HEK293 (cell line): ENCODE measurements around the gene SLC6A11.

ENCODE experiments used
- CTCF ChIA-PET: fragments of 350-600 bp; formaldehyde crosslinking; extraction: SDS; loops from one replicate; lab custom pipeline; 2021; ENCODE audit warnings: antibody characterized with exemption; lab: Yijun Ruan, JAX
- POLR2A ChIA-PET: fragments of 300-600 bp; formaldehyde crosslinking; extraction: SDS; loops from one replicate; lab custom pipeline; 2020; ENCODE audit warnings: antibody characterized with exemption, inconsistent platforms; lab: Yijun Ruan, JAX
- H3K27ac ChIP-seq: fragments of 200-500 bp; sonication (Bioruptor generic); 2 replicates; pipeline ENCODE4 v1.5.1; 2014; ENCODE audit warnings: low read depth, low read length, control low read depth, inconsistent platforms; ENCODE audit errors: extremely low read depth
- H3K36me3 ChIP-seq, 2 experiments: fragments of 200-500 bp in 1 of 2; sonication (Bioruptor generic) in 1 of 2; 1 replicate in 1 of 2; 2 replicates in 1 of 2; pipeline ENCODE4 v1.5.1; 2014 to 2017; ENCODE audit warnings: inconsistent platforms in 2 of 2, low read length in 2 of 2; ENCODE audit not compliant: control insufficient read depth in 2 of 2, insufficient read depth in 1 of 2
- H3K4me1 ChIP-seq: fragments of 200-500 bp; sonication (Bioruptor generic); 2 replicates; pipeline ENCODE4 v1.5.1; 2014; ENCODE audit warnings: mild to moderate bottlenecking, low read length, inconsistent platforms; ENCODE audit not compliant: control insufficient read depth, insufficient read depth
- H3K4me3 ChIP-seq: 2 replicates; pipeline ENCODE4 v1.5.1; 2011; ENCODE audit warnings: low read depth, mild to moderate bottlenecking, control low read depth, low read length, moderate library complexity
- H3K9me3 ChIP-seq: fragments of 200-500 bp; sonication (Bioruptor generic); 2 replicates; pipeline ENCODE4 v1.5.1; 2014; ENCODE audit warnings: low read depth, low read length, inconsistent platforms; ENCODE audit not compliant: control insufficient read depth, insufficient read depth
- GLIS1 ChIP-seq: fragments of 450-650 bp; formaldehyde crosslinking; IDR thresholded peaks from 2 replicates; pipeline ENCODE4 v1.5.1; 2016; ENCODE audit warnings: missing biosample characterization, missing genetic modification characterization
- HOXD13 ChIP-seq: sonication (generic); formaldehyde crosslinking; IDR thresholded peaks from 2 replicates; pipeline ENCODE4 v1.8.0; 2022; ENCODE audit warnings: missing genetic modification reagents, borderline replicate concordance
- KLF16 ChIP-seq: fragments of 450-650 bp; formaldehyde crosslinking; IDR thresholded peaks from 2 replicates; pipeline ENCODE4 v1.5.1; 2017; ENCODE audit warnings: missing biosample characterization, missing genetic modification characterization
- KLF7 ChIP-seq: fragments of 450-650 bp; formaldehyde crosslinking; IDR thresholded peaks from 2 replicates; pipeline ENCODE4 v1.5.1; 2016; ENCODE audit warnings: missing biosample characterization, missing genetic modification characterization, borderline replicate concordance
- TRIM28 ChIP-seq: IDR thresholded peaks from 2 replicates; pipeline ENCODE4 v1.6.1; 2011; ENCODE audit warnings: low read length, control low read depth, borderline replicate concordance
- ZBTB44 ChIP-seq: fragments of 450-650 bp; IDR thresholded peaks from 2 replicates; pipeline ENCODE4 v1.5.1; 2018; ENCODE audit warnings: missing biosample characterization, mild to moderate bottlenecking, missing genetic modification characterization
- ZNF155 ChIP-seq: fragments of 450-650 bp; formaldehyde crosslinking; IDR thresholded peaks from 2 replicates; pipeline ENCODE4 v1.5.1; 2016; ENCODE audit warnings: missing biosample characterization, missing genetic modification characterization
- ZNF274 ChIP-seq, 2 experiments: fragments of 200-500 bp in 1 of 2; fragments of 450-650 bp in 1 of 2; sonication (Bioruptor generic) in 1 of 2; formaldehyde crosslinking in 1 of 2; IDR thresholded peaks; 2 replicates each; pipeline versions ENCODE4 v1.5.1 to v1.6.1; 2014 to 2016; ENCODE audit warnings: borderline replicate concordance in 1 of 2, inconsistent platforms in 1 of 2, low read length in 1 of 2, missing biosample characterization in 1 of 2, missing genetic modification characterization in 1 of 2
- ZNF311 ChIP-seq: fragments of 450-650 bp; formaldehyde crosslinking; IDR thresholded peaks from 2 replicates; pipeline ENCODE4 v1.5.1; 2017; ENCODE audit warnings: missing biosample characterization, missing genetic modification characterization, borderline replicate concordance
- ZNF37A ChIP-seq: fragments of 450-650 bp; IDR thresholded peaks from 2 replicates; pipeline ENCODE4 v1.5.1; 2018; ENCODE audit warnings: missing biosample characterization, missing genetic modification characterization
- ZNF510 ChIP-seq: fragments of 450-650 bp; formaldehyde crosslinking; IDR thresholded peaks from 2 replicates; pipeline ENCODE4 v1.5.1; 2018; ENCODE audit warnings: mild to moderate bottlenecking, missing genetic modification characterization, missing biosample characterization; ENCODE audit not compliant: insufficient replicate concordance
- ZNF518A ChIP-seq: fragments of 450-650 bp; formaldehyde crosslinking; conservative IDR thresholded peaks from 2 replicates; pipeline ENCODE4 v1.5.1; 2016; ENCODE audit warnings: low read depth, missing biosample characterization, missing genetic modification characterization
- ZNF530 ChIP-seq: fragments of 450-650 bp; formaldehyde crosslinking; IDR thresholded peaks from 2 replicates; pipeline ENCODE4 v1.5.1; 2016; ENCODE audit warnings: low read depth, missing biosample characterization, missing genetic modification characterization
- ZNF549 ChIP-seq: fragments of 450-650 bp; IDR thresholded peaks from 2 replicates; pipeline ENCODE4 v1.5.1; 2018; ENCODE audit warnings: missing biosample characterization, missing genetic modification characterization, mild to moderate bottlenecking, inconsistent platforms, moderate library complexity
- ZNF561 ChIP-seq: fragments of 450-650 bp; IDR thresholded peaks from 2 replicates; pipeline ENCODE4 v1.5.1; 2018; ENCODE audit warnings: missing biosample characterization, missing genetic modification characterization, borderline replicate concordance
- ZNF701 ChIP-seq: fragments of 450-650 bp; formaldehyde crosslinking; IDR thresholded peaks from 2 replicates; pipeline ENCODE4 v1.5.1; 2016; ENCODE audit warnings: missing biosample characterization, missing genetic modification characterization
- ZNF768 ChIP-seq: fragments of 450-650 bp; formaldehyde crosslinking; IDR thresholded peaks from 2 replicates; pipeline ENCODE4 v1.5.1; 2018; ENCODE audit warnings: missing biosample characterization, mild to moderate bottlenecking, missing genetic modification characterization
- ZSCAN16 ChIP-seq: fragments of 450-650 bp; formaldehyde crosslinking; IDR thresholded peaks from 2 replicates; pipeline ENCODE4 v1.5.1; 2016; ENCODE audit warnings: missing biosample characterization, missing genetic modification characterization

Gene SLC6A11

DNA sequence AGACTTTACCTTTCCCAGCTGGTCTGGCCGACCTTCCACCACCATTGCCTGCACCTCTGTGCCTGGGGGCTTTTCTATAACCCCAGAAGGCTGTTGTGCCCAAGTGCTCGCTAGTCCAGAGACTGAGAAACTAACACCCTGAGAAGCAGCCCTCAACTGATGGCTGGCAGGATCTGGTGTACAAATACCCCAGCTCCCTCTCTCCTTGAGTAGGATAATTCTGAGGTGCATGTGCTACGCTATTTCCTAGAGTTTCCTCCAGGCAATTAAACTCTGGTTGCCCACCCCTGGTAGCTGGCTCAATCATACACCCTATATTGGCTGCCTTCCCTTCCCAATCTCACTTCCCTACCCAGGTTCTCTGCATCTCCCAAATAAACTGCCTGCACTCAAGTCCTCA lies 165.0 kb downstream of the SLC6A11 start:
- no peaks in the 10 kb centered on the region for H3K9me3 ChIP-seq
- CTCF ChIA-PET = interaction anchor here (0.6 to 2.4 kb wide), 5 partner anchors 13 to 1356 kb away, joined by 3 to 11 read pairs (median 3); no protein-coding TSS in a partner anchor
- TF ChIP-seq ZNF155 (tag by site-specific recombination) = no peak
- TF ChIP-seq ZNF37A (tag by site-specific recombination) = peak; percentile 93
- no peak for TF ChIP-seq ZBTB44
- TF ChIP-seq, all 188 proteins: peak for 1
- Histone ChIP-seq H3K27ac (no peak overlapping the region), H3K36me3 (no peaks in the 10 kb centered on the region), H3K4me1 (peaks cover 2% of the 10 kb centered on the region; the same call in 1 of the 2 replicates), H3K4me3 (no peak overlapping the region)
- POLR2A ChIA-PET = no interaction called here

DNA sequence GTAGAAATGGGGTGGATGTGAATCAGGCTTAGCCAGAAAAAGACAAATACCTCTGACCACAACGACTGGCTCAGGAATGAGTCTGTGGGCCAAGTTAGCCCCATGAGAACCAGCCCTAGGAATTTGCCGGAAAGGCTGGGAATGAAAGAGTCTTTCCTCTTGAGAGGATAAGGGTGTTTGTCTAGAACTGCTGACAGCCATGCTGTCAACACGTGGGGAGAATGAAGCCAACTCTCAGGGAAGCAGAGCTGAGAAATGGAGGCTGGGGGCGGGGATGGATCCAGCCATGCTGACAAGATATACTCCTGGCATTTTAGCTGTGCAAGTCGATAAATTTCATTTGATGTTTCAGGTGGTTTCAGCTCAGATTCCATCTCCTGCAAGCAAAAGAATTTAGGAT lies 165.9 kb downstream of the SLC6A11 start:
- no peaks in the 10 kb centered on the region for H3K36me3 ChIP-seq
- no peak overlapping the region for H3K27ac ChIP-seq
- H3K4me3 ChIP-seq = no peak overlapping the region
- peaks cover 2% of the 10 kb centered on the region; the same call in 1 of the 2 replicates for H3K4me1 ChIP-seq
- POLR2A ChIA-PET = no interaction called here
- H3K9me3 ChIP-seq = no peaks in the 10 kb centered on the region
- TF ChIP-seq ZNF518A (tag by site-specific recombination) (no peak), HOXD13 (CRISPR knock-in tag) (no peak), ZNF701 (tag by site-specific recombination) (no peak), ZNF768 (tag by site-specific recombination) (no peak), ZNF311 (tag by site-specific recombination) (no peak), ZNF274 (IDR thresholded peaks at IDR 0.05; ENCODE audit: low read length) (no peak), ZNF274 (tag by site-specific recombination; IDR thresholded peaks at IDR 0.05; ENCODE audit: borderline replicate concordance) (no peak), ZNF530 (tag by site-specific recombination) (no peak), TRIM28 (no peak), KLF7 (tag by site-specific recombination) (no peak), ZNF561 (no peak), GLIS1 (tag by site-specific recombination) (no peak), ZNF549 (no peak), KLF16 (no peak), ZNF510 (tag by site-specific recombination) (no peak), ZSCAN16 (tag by site-specific recombination) (no peak)
- CTCF ChIA-PET = interaction anchor here (0.6 to 2.4 kb wide), 16 partner anchors 8 to 876 kb away, joined by 3 to 23 read pairs (median 6); partner anchors contain the start of gene SLC6A1
